GM18870 (cell line): ENCODE measurements around the gene BSN.

Source experiments
- ATAC-seq: cut with Tn5 transposase; IDR thresholded peaks from one replicate; pipeline ENCODE4 v1.9.1; 2021; ENCODE audit warnings: moderate library complexity; ENCODE audit not compliant: unreplicated experiment

BSN gene

GRCh38 chr3:49593041-49593440, 38.8 kb downstream of the BSN start:
- ATAC-seq = no peak

DNA sequence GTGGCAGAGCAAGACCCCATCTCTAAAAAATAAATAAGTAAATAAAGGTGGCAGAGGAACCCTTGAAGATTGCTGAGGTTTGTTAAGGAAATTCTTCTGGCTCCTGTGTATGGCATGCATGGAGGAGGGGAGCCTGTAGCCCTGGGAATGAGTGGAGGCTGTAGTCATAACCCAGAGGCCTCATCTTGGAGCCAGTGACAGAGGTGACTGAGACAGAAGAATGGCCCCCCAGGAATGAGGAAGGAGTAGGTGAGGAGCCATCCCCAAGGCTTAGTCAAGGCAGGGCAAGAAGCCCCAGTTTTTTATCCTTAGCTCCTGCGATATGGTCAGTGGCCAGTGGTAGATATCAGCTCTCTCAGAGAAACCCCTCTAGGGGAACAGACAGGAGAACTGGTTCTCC, 46.5 kb downstream of the BSN start:
- ATAC-seq = no peak

- ATAC-seq = no peak
Measured at GRCh38 chr3:49601358-49602048, 47.2 kb downstream of the BSN start.

DNA sequence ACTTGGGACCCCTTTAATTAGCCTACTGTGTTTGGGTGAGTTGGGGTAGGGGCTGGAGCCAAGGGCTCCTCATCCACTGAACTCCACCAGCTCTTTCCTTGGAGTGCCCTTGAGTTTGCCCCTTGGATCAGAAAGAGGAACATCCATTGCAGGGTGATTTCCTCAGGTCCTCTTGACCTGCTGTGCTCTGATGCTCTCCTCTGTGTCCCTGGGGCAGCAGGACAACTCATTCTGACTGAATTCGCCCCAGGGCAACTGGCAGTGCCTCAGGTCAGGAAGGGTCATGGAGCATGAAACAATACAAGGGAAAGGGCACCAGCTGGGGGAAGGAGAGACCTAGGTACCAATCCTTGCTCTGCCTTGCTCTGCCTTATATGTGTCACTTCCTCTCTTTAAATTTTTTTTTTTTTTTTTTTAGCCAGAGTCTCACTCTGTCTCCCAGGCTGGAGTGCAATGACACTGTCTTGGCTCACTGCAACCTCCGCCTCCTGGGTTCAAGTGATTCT, 47.8 kb downstream of the BSN start:
- ATAC-seq = no peak

GRCh38 chr3:49602877-49603411, 48.7 kb downstream of the BSN start:
- ATAC-seq = no peak

DNA sequence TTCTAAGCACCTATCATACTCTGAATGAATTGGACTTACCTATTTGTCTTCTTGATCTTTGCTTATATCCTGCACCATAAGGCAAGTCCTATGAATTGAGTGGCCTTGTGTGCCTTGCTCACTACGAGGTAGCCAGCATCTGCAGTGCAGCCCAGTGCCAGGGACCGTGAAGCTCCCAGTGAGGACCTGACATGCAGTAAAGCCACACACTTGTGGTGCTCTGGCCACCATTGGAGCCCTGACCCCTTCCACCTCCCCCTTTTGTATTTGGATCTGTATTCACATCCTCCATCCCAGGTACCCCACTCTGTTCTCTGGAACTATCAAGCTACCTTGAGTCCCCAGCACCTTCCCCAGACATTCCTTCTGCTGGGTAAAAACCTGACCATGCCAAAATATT, 52.1 kb downstream of the BSN start:
- no peak for ATAC-seq

GRCh38 chr3:49607105-49607591, 52.9 kb downstream of the BSN start:
- ATAC-seq = no peak

- ATAC-seq = no peak
Measured at GRCh38 chr3:49607796-49608195, 53.5 kb downstream of the BSN start.

DNA sequence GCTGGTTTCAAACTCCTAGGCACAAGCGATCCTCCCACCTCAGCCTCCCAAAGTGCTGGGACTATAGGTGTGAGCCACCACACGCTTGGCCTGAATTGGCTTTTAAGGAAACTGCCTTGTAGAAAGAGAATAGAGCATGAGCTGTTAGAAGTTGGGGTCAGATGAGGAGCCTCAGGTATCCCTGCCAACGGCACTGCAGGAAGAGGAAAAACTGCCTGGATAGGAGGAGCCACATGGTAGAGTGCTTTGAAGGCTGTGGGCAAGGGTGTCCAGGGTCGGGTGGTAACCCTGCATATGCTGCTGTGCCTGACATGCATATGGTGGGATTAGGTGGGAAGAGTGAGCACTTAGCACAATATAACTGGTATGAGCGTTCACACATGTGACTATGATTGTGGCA, 55.0 kb downstream of the BSN start:
- ATAC-seq = no peak

DNA sequence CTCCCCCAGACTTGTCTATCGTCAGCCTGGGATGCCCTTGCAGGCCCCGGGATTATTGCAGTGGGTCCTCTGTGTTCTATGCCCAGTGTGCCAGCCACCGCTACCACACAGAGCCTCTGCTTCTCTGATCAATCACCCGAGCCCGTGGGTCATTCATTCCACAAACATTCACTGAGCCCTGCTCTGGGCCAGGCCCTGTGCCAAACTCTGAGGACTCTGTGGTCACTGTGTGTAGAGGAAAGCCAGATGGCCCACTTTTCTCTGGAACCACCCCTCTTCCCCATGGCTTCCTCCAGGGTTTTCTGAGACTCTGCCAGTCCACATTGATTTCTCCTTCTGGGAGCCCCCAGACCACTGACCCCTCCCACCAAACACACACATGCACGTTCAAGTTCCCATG, 55.5 kb downstream of the BSN start:
- ATAC-seq = no peak

DNA sequence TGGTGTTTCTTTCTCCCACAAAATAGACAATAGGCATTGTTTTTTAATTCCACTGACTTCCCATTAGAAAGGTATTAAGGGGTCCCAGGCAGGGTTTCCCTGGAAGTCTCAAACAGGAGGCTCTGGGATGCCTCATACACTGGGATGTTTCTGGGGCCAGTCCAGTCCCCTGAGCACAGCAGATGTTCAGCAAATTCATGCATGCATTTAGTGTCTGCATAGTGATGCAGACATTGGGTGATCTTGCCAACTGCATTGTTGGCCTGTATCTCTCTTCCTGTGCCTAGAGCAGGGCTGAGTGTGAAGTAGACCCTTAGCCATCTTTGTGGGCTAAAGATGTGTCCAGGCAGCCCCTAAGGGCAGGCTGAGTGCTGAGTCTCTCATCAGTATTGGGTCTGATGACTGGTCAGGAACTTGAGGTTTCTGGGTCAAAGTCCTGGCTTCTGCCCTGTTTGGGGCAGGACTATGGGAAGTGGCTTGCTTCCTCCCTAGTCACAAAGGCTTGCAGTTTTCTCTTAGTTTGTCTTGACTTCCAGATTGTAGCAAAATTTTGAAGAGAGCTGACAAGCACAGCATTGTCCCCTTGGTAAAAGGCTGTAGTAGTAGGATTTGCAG, 56.5 kb downstream of the BSN start:
- no peak for ATAC-seq

DNA sequence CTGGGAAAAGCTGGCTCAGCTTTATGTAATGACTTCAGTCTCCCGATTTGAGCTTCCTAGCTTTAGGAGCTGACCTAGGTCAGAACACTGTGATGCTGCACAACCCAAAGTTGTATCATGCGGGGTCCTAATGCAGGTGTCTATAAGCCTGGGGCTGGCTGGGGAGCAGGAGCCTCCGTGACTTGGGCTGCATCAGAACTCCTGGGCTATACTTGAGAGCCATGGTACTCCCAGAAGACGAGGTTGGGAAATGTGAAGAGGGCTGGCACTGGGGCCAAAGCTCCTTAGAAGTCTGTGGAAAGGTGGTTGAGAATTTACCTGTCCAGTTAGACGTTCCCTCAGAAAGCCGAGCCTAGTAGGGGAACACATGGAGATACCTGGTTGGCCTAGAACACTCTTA, 57.0 kb downstream of the BSN start:
- ATAC-seq = no peak

DNA sequence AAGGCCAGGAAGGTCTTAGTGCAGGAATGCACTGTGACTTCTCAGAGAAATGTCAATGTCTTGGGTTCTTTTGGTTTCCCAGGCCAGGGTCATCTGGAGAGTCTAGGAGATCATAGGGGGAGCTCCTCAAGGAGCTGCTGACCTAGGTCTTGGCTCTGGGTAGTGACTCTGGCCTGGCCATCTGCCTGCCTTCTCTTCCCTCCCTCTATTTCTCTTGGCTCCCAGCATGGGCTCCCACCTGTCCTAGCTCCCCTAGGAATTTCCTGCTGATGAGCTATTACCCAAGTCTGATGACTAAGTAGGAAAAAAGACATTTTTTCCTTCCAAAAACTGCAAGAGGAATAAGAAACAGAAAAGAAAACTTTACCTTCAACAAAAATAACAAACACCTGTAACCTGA, 57.4 kb downstream of the BSN start:
- ATAC-seq = no peak

DNA sequence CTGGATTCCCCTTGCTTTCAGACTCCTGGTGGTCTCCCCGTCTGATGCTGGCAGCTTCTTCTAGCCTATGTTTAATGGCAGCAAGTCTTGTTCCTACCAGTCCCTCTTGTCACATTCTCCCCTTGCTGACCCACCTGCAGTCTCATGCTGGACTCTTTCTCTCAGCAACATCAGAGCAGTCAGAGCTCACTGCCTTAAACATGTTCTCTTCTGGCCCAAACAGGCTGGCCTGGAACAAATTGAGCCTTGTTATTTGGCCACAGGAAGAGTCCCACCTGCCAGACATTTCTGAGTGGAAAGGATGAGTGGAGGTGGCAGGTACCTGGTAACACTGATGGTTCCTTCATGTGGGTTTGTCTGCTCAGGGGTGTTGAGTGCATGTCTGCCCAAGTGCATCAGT, 60.7 kb downstream of the BSN start:
- no peak for ATAC-seq

DNA sequence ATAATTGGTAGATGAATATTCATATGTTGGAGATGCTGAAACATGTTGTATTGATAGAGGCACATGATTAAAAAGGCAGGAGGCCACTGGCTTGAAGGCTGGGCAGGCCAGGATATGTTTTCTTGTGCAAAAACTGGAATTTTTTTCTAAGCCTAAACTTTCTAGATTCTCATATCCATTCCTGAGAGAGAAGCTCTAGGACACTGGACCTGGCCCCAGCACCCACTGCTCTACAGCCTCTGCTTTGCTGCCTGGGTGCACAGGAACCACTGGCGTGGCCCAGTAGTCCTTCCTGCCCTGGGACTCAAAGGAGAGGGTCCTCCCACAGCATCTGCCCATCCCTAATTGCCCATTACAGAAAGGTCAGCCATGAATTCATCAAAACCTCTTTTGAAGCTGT, 61.8 kb downstream of the BSN start:
- ATAC-seq = no peak

DNA sequence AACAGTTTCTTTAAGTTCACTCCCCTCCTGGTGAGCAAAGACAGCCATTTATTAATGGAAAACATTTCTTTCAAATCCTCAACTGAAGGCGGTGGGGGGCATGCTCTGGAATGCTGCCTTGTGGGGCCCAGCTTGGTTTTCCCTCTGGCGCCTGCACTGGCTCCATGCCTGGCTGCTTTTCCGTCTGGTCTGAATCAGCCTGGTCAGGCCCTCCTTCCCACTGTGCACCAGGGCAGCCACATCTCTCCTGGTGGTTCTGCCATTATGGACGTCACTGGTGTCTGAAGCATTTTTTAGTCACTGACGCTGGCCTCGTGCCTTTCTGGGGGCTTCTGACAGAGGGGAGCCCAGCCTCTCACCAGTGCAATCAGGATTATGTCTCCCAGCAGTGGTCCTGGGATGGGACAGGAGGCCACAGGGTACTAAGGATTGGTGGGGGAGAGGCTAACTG, 62.2 kb downstream of the BSN start:
- ATAC-seq = no peak

GRCh38 chr3:49617390-49618013, 63.2 kb downstream of the BSN start:
- ATAC-seq = no peak

- no peak for ATAC-seq
Measured at GRCh38 chr3:49618412-49618811, 64.1 kb downstream of the BSN start.

GRCh38 chr3:49619649-49620048, 65.4 kb downstream of the BSN start:
- ATAC-seq = no peak

DNA sequence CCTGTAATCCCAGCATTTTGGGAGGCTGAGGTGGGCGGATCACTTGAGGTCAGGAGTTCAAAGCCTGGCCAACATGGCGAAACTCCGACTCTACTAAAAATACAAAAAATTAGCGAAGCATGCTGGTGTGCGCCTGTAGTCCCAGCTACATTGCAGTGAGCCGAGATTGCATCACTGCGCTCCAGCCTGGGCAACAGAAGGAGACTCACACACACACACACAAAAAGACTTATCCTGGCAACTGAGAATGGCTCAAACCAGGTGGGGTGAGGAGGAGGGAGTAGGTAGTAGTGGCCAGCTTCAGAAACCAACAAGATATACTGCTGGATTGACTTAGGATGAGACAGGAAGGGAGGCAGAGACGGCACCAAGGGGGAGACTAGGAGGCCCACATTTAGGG, 66.5 kb downstream of the BSN start:
- no peak for ATAC-seq

DNA sequence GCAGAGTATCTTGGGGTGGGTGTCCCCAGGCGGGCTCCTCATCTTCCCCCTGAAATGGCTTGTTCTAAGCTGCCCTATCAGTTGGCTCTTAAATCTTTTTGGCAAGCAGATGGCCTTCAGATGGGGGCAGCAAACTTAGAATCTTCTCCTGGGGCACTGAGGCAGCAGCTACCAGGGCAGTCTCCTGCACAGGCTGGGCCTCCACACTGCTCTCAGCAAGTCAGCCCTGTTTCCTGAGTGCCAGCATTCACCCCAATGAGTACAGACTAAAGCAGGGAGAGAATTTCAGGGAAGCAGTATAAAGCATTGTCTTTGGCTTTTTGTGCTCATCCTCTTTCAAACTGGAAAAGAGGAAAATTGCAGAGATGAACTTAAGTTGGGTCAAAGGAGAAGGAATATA, 68.8 kb downstream of the BSN start:
- ATAC-seq = no peak

GRCh38 chr3:49625071-49625470, 70.8 kb downstream of the BSN start:
- no peak for ATAC-seq
